HFFc6 (cell line): Measurements from ENCODE around the gene BRCA2. TPM values are rescaled to one million over a fixed set of nuclear protein-coding genes. Genes with fewer than 3 reads are reported as not detected.
"Not testable (repeated sequence)": the region's sequence is repeated elsewhere in the genome, so short reads cannot be mapped to it uniquely, and the experiment has no call there.

Experiments
- DNase-seq: peaks from one replicate; pipeline ENCODE4 v3.0.0-alpha.2; 2018
- H3K27ac Mint-ChIP-seq: 2 replicates; pipeline ENCODE4 v1.8.0; 2020; ENCODE audit warnings: mild to moderate bottlenecking, mixed read lengths
- H3K27me3 Mint-ChIP-seq: 2 replicates; pipeline ENCODE4 v1.8.0; 2021; ENCODE audit warnings: mild to moderate bottlenecking, moderate library complexity, mixed read lengths; ENCODE audit not compliant: insufficient read depth
- H3K36me3 Mint-ChIP-seq: 2 replicates; pipeline ENCODE4 v1.8.0; 2021; ENCODE audit warnings: low read depth, mixed read lengths
- H3K4me1 Mint-ChIP-seq: 2 replicates; pipeline ENCODE4 v1.8.0; 2020; ENCODE audit warnings: low read depth, mixed read lengths
- H3K4me3 Mint-ChIP-seq: 2 replicates; pipeline ENCODE4 v1.8.0; 2020; ENCODE audit warnings: mild to moderate bottlenecking, moderate library complexity, mixed read lengths
- H3K9me3 Mint-ChIP-seq: 2 replicates; pipeline ENCODE4 v1.8.0; 2020; ENCODE audit warnings: mild to moderate bottlenecking, mixed read lengths
- CTCF ChIP-seq: fragments of 200-600 bp; sonication (generic); IDR thresholded peaks from 2 replicates; pipeline ENCODE4 v1.5.0; 2021; ENCODE audit warnings: antibody characterized with exemption, mild to moderate bottlenecking
- total RNA-seq, 6 experiments: library from RNA; stranded (reverse); fragmentation: NEBNext Ultra II Directional; extraction: Animal tissue kit (Norgen Biotek cat#: 25700); gene quantifications; 2 replicates in 1 of 6; 3 replicates in 5 of 6; pipeline ENCODE4 v1.2.3, GENCODE V29; 2021

BRCA2 gene
- total RNA-seq, 6 experiments from 2014 or later = 4.0 to 8.4 (median 8.2) TPM

- H3K4me1 Mint-ChIP-seq = peaks cover 17% of the 10 kb centered on the region
- peak overlapping the region; percentile 98 for H3K27ac Mint-ChIP-seq
- H3K36me3 Mint-ChIP-seq = peaks cover 9% of the 10 kb centered on the region; the same call in 1 of the 2 replicates
- DNase-seq = peak; percentile 78
- H3K27me3 Mint-ChIP-seq = no peaks in the 10 kb centered on the region
- no peaks in the 10 kb centered on the region for H3K9me3 Mint-ChIP-seq
- peak overlapping the region; percentile 41 for H3K4me3 Mint-ChIP-seq
- TF ChIP-seq CTCF = no peak
These were observed 8.6 kb downstream of the BRCA2 start for GRCh38 chr13:32323912-32324311.

- Mint-ChIP-seq H3K27ac (peak overlapping the region; percentile 83), H3K27me3 (no peaks in the 10 kb centered on the region), H3K9me3 (no peaks in the 10 kb centered on the region), H3K4me3 (peak overlapping the region; percentile 17; the same call in 1 of the 2 replicates), H3K36me3 (peaks cover 28% of the 10 kb centered on the region), H3K4me1 (peaks cover 18% of the 10 kb centered on the region)
- TF ChIP-seq CTCF = no peak
- DNase-seq = peak; percentile 67
These were observed 15.1 kb downstream of the BRCA2 start for GRCh38 chr13:32330441-32330840.

GRCh38 chr13:32334671-32335070 is 19.4 kb downstream of the BRCA2 start:
- Mint-ChIP-seq H3K9me3 (no peaks in the 10 kb centered on the region), H3K36me3 (peaks cover 41% of the 10 kb centered on the region), H3K27me3 (no peaks in the 10 kb centered on the region), H3K4me3 (no peak overlapping the region), H3K27ac (no peak overlapping the region; the same call in 1 of the 2 replicates), H3K4me1 (peaks cover 18% of the 10 kb centered on the region)
- no peak for TF ChIP-seq CTCF
- DNase-seq = peak; percentile 32

- peaks cover 6% of the 10 kb centered on the region; the same call in 1 of the 2 replicates for H3K4me1 Mint-ChIP-seq
- no peak overlapping the region for H3K27ac Mint-ChIP-seq
- H3K4me3 Mint-ChIP-seq = no peak overlapping the region
- peaks cover 22% of the 10 kb centered on the region for H3K36me3 Mint-ChIP-seq
- no peaks in the 10 kb centered on the region for H3K9me3 Mint-ChIP-seq
- no peak for DNase-seq
- no peaks in the 10 kb centered on the region for H3K27me3 Mint-ChIP-seq
- TF ChIP-seq CTCF = no peak
These were observed 25.6 kb downstream of the BRCA2 start for GRCh38 chr13:32340914-32341313.

- Mint-ChIP-seq H3K36me3 (peaks cover 21% of the 10 kb centered on the region), H3K27ac (no peak overlapping the region), H3K9me3 (no peaks in the 10 kb centered on the region), H3K27me3 (no peaks in the 10 kb centered on the region), H3K4me3 (no peak overlapping the region), H3K4me1 (peaks cover 6% of the 10 kb centered on the region; the same call in 1 of the 2 replicates)
- no peak for DNase-seq
- no peak for TF ChIP-seq CTCF
These were observed 32.3 kb downstream of the BRCA2 start for GRCh38 chr13:32347651-32348050.

- not testable (repeated sequence) for H3K27me3 Mint-ChIP-seq, DNase-seq, H3K4me3 Mint-ChIP-seq, H3K27ac Mint-ChIP-seq, H3K4me1 Mint-ChIP-seq, H3K9me3 Mint-ChIP-seq
- peaks cover 21% of the 10 kb centered on the region for H3K36me3 Mint-ChIP-seq
These were observed 35.6 kb downstream of the BRCA2 start for GRCh38 chr13:32350839-32351441.
